ENCODE measurements around the gene TAC3. TPM values are rescaled to one million over a fixed set of nuclear protein-coding genes. Genes with fewer than 3 reads are reported as not detected.
"Not testable (repeated sequence)": the region's sequence is repeated elsewhere in the genome, so short reads cannot be mapped to it uniquely, and the experiment has no call there.

Gene TAC3
- total RNA-seq, 1 donor from 2014 or later, result not detected

GRCh38 chr12:57037264-57037663 is 20.9 kb upstream of the TAC3 start:
- intact Hi-C loops (cut with micrococcal nuclease), result no loop called here

DNA sequence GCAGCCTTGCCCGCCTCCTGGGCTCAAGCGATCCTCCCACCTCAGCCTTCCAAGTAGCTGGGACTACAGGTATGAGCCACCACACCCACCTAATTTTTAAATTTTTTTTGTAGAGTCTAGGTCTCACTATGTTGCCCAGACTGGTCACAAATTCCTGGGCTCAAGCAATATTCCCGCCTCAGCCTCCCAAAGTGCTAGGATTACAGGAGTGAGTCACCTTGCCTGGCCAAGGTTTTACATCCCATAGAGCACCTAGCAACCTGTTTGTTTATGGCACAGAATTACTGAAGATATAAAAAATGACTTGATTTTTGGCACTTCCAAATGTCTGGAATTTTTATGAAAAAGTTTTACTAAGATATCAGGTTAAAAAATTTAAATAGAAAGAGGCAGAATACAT is 17.1 kb upstream of the TAC3 start:
- intact Hi-C loops (cut with micrococcal nuclease), result no loop called here

- intact Hi-C loops (cut with micrococcal nuclease), result no loop called here
Measured at GRCh38 chr12:57031789-57032188, 15.5 kb upstream of the TAC3 start.

GRCh38 chr12:57031138-57031725 is 14.9 kb upstream of the TAC3 start:
- intact Hi-C loops (cut with micrococcal nuclease), result no loop called here

DNA sequence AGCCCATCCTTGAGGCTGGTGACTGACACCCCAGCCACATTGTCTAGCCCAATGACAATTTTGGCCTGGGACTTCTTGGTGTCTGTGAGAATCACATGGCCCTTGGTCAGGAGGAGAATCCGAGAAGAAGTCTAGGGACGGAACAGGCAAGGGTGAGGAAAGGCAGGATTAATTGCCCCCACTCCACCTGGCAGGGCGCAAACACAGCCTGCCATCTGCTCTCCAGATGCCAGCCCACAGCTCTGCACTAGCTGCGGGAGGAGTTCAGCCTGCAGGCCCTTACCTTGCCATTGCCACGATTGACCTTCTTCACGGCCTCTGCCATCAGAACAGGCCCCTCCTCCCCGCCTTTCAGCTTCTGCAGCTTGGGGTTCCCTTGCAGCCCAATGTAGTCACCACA is 13.1 kb upstream of the TAC3 start:
- intact Hi-C loops (cut with micrococcal nuclease), result no loop called here

DNA sequence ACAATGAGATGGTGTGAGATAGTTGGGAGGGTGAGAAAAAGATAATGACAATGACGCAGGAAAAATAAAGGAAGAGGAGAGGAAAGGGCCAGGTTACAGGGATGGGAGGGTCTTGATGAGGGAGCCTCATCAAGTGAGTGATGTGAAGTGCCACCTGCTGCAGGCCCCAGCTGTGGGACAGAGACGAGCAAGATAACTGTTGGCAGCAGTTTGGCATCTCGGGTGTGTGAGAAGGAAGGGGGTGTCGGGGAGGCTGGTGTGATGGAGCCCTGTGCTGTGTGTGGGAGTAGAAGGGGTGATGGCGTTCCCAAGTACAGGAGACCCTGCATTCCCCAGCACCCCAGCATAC is 11.4 kb upstream of the TAC3 start:
- intact Hi-C loops (cut with micrococcal nuclease), result no loop called here

DNA sequence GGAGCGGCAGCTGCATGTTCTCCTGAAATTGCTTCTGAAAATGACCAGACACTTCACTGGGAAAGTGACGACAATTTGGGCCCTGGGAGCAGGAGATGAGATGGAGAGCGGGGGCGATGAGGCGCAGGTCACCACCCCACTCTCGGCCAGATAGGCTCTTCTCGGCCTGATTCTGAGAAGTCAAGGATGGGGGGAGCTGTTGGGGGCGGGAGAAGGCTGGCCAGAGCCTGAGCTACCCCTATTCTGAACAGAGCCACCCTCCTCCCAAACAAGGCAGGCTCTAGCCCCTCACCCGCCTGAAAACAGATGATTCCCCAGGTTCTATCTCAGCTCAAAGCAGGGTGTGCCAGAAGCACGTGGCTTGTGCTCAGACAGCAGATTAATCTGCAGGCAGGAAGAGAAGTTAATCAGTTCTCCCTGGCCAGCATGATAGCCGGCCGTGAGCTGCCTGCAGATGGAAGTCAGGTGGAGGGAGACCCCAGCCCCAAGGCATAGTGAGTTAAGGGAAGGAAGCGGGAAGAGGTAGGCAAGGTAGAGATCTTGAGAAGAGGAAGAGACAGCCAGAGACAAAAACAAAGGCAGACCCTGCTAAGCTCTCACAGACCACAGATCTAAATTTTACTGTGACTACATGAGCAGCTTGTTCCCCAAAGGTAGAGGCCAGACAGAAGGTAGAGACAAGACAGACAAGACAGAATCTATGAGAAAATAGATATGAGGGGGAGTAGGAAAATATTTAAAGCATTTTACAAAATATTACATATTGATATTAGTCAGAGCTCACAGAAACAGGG is 10.9 kb upstream of the TAC3 start:
- intact Hi-C loops (cut with micrococcal nuclease), result no loop called here

GRCh38 chr12:57025196-57025595 is 8.9 kb upstream of the TAC3 start:
- intact Hi-C loops (cut with micrococcal nuclease), result no loop called here

DNA sequence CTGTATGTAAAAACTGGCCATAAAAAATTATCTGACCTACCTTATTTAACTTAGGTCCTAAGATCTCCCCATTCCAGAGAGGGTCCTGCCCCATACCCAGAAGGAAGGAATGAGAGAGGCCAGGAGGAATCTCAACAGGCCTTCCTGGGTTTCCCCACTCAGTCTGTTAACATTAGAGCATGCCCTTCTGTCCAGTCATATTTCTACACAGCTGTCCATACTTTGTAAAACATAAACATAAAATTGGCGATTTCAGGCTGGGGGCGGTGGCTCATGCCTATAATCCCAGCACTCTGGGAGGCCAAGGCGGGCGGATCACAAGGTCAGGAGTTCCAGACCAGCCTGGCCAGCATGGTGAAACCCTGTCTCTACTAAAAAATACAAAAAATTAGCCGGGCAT is 6.0 kb upstream of the TAC3 start:
- intact Hi-C loops (cut with micrococcal nuclease), result not testable (repeated sequence)

DNA sequence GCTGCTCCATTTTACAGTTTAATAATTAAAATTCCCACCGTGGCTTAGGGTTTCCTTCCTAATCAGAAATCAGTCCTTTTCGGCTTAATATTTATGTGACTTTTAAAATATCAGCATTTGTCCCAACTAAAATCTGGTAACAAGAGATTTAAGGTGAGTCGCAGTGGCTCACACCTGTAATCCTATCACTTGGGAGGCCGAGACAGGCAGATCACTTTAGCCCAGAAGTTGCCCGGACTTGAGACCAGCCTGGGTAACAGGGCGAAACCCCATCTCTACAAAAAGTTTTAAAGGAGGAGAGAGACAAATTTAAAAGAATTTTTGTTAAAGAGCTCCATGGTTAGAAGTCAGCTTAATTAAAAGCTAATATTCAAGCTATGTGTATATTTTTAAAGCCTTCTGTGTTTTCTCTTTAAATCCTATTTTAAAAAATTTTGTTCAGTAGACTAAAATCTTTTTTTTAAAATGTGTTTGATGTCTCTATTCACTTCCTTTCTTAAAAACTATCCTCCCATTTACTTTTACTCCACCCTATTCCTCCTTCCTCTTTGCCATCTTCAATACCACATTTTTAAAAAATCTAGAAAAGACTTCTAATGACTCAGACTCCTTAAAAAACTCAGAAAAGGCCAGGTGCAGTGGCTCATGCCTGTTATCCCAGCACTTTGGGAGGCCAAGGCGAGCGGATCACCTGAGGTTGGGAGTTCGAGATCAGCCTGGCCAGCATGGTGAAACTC is 3.8 kb upstream of the TAC3 start:
- intact Hi-C loops (cut with micrococcal nuclease), result no loop called here

DNA sequence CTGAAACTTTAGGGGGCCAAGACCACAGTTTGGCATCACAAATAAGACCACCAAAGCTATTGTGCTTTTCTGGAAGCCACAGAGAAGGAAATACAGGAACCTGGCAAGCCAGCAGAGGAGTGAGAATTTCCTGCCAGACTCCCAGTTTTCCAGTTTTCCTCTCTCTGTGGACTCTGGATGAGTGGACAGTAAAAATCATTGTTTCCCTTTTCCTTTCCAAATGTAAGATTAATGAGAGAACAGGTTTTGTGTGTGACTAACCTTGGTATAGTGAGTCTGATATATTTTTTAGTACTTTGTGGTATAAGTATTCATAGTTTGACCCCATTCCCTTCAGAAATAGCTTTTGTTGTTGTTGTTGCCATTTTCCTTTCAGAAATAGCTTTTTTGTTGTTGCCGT is 2.6 kb upstream of the TAC3 start:
- intact Hi-C loops (cut with micrococcal nuclease), result no loop called here

- intact Hi-C loops (cut with micrococcal nuclease), result not testable (repeated sequence)
Measured at GRCh38 chr12:57018353-57018752, 2.0 kb upstream of the TAC3 start.

- intact Hi-C loops (cut with micrococcal nuclease), result no loop called here
Measured at GRCh38 chr12:57012600-57013465, 3.5 kb downstream of the TAC3 start.

DNA sequence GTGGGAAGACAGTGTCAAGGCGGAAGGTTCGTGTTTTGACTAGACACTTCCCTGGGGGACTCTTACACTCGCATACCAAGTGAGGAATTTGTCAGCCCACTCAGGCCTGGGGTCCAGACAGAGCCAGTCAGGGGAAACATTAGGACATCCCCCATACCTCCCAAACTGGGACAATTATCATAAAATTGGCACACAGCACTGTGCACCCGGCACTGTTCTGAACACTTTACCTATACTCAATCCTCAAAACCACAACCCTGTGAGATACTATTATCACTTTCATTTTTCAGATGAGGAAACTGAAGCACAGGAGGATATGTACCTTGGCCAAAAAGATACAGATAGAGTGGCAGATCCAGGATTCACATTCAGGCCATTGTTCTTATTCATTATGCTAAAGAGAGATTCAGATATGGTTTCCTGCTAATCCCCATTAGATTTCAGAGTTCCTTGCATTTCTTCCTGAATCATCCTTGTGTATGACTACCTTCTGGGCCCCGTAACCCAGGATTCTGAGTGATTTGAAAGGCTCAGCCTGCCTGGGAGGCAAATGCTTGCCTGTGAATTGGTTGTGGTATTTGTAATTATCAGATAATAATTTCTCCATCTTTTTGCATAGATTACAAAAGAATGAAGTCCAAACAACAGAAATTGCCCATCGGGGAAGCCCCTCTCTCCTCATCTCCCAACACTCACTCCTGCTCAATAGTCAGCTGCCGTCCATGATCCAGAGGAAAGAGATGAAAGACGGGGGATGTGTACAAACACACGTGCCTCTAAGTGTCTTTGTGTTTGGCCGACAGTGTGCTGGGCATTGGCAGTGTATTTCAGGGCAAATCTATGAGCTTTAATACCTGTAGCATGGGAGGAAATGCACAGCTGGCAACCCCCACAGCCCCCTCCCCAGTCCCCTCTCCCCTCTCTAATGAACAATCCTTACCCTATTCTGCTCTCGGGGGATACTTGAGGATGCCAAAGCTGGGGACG is 4.6 kb downstream of the TAC3 start:
- intact Hi-C loops (cut with micrococcal nuclease), result no loop called here

DNA sequence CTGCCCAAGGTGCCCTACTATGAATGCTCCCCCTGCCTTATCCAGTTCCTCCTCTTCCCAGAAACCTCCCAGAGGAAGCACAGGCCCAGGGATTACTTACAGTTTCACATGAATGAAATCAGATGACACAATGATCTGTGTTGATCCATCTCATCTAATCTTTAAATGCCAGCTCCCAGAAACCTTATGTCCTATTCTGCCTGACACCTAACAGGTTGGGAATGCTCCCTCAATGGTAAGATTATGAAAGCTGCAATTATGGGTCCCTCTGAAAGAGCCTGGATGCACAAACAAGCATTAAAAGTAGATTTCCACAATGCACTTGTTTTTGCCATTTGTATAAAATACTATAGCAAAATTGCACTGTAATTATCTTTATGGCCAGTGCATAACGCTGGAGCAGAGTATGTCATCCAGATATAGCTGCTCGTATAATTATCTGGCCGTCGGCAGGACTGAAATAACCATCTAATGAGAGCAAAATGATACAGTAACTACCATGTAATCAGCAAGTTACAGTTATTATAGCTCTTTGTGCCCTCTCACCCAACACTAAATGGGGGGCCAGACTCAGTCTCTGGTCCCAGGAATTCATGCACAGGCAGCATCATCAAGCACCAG is 5.6 kb downstream of the TAC3 start:
- intact Hi-C loops (cut with micrococcal nuclease), result no loop called here

- intact Hi-C loops (cut with micrococcal nuclease), result no loop called here
Measured at GRCh38 chr12:57009949-57010626, 6.2 kb downstream of the TAC3 start.

- intact Hi-C loops (cut with micrococcal nuclease), result loop anchor here (1.0 kb wide), 3 partner anchors 54 to 175 kb away; no protein-coding TSS in a partner anchor
Measured at GRCh38 chr12:57008178-57008577, 8.2 kb downstream of the TAC3 start.

GRCh38 chr12:57006809-57007475 is 9.4 kb downstream of the TAC3 start:
- intact Hi-C loops (cut with micrococcal nuclease), result loop anchor here (1.0 kb wide), 1 partner anchor 250 kb away; no protein-coding TSS in a partner anchor

Data from T-helper 2 cell treated with Interferon-gamma antibody and Interleukin-4, amounts not matched to agents 100 ng/mL and 5 ng/mL, for 36 hours (primary cell).